ENCODE results near the gene OLFM1. TPM values are rescaled to one million over a fixed set of nuclear protein-coding genes. Genes with fewer than 3 reads are reported as not detected.

Gene OLFM1
- total RNA-seq, 1 donor, result 0.81 TPM

- no peak overlapping the region for H3K4me3 ChIP-seq (ENCODE audit: low read depth, low read length)
- DNase-seq (ENCODE audit: low read depth), result no peak
- TF ChIP-seq, protein P1, sequence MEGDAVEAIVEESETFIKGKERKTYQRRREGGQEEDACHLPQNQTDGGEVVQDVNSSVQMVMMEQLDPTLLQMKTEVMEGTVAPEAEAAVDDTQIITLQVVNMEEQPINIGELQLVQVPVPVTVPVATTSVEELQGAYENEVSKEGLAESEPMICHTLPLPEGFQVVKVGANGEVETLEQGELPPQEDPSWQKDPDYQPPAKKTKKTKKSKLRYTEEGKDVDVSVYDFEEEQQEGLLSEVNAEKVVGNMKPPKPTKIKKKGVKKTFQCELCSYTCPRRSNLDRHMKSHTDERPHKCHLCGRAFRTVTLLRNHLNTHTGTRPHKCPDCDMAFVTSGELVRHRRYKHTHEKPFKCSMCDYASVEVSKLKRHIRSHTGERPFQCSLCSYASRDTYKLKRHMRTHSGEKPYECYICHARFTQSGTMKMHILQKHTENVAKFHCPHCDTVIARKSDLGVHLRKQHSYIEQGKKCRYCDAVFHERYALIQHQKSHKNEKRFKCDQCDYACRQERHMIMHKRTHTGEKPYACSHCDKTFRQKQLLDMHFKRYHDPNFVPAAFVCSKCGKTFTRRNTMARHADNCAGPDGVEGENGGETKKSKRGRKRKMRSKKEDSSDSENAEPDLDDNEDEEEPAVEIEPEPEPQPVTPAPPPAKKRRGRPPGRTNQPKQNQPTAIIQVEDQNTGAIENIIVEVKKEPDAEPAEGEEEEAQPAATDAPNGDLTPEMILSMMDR (IDR thresholded peaks at IDR 0.05; ENCODE audit: insufficient read depth, low read length), result no peak
Measured at GRCh38 chr9:135081264-135081660, 6.2 kb upstream of the OLFM1 start.

DNA sequence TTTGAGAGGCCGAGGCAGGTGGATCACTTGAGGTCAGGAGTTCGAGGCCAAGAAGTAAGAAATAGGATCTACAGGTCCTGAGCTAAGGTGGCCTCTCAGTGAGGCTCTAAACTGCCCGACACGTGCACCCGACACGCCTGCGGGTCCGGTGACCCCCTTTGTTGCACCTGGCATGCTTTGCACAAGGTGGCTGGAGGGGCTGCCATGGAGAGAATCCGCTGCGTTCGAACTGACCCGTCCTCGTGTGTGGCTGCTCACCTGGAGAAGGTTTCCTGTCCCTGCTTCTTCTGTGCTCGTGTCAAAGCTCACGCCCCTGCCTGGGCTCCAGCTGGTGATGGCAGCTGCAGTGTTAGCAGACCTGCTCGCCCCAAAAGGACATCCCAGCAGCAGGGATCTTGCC lies 5.7 kb upstream of the OLFM1 start:
- no peak for DNase-seq (ENCODE audit: low read depth)
- no peak overlapping the region for H3K4me3 ChIP-seq (ENCODE audit: low read depth, low read length)
- TF ChIP-seq, protein P1 (IDR thresholded peaks at IDR 0.05; ENCODE audit: insufficient read depth, low read length), result no peak

- DNase-seq (ENCODE audit: low read depth), result no peak
- no peak overlapping the region for H3K4me3 ChIP-seq (ENCODE audit: low read depth, low read length)
- TF ChIP-seq, protein P1 (IDR thresholded peaks at IDR 0.05; ENCODE audit: insufficient read depth, low read length), result no peak
Measured at GRCh38 chr9:135082536-135082935, 4.9 kb upstream of the OLFM1 start.

GRCh38 chr9:135083241-135083810 lies 4.1 kb upstream of the OLFM1 start:
- no peak overlapping the region for H3K4me3 ChIP-seq (ENCODE audit: low read depth, low read length)
- TF ChIP-seq, protein P1 (IDR thresholded peaks at IDR 0.05; ENCODE audit: insufficient read depth, low read length), result no peak
- no peak for DNase-seq (ENCODE audit: low read depth)

GRCh38 chr9:135083831-135084230 lies 3.6 kb upstream of the OLFM1 start:
- TF ChIP-seq, protein P1 (IDR thresholded peaks at IDR 0.05; ENCODE audit: insufficient read depth, low read length), result no peak
- DNase-seq (ENCODE audit: low read depth), result no peak
- no peak overlapping the region for H3K4me3 ChIP-seq (ENCODE audit: low read depth, low read length)

- TF ChIP-seq, protein P1 (IDR thresholded peaks at IDR 0.05; ENCODE audit: insufficient read depth, low read length), result no peak
- DNase-seq (ENCODE audit: low read depth), result no peak
- no peak overlapping the region for H3K4me3 ChIP-seq (ENCODE audit: low read depth, low read length)
Measured at GRCh38 chr9:135084262-135084661, 3.2 kb upstream of the OLFM1 start.
